Raji (cell line): ENCODE results near the gene EQTN.

Experiments
- POLR2A ChIP-seq: IDR thresholded peaks from 2 replicates; pipeline ENCODE4 v1.6.1; 2011; ENCODE audit warnings: low read depth, low read length, control low read depth; ENCODE audit not compliant: insufficient read depth

The EQTN gene

GRCh38 chr9:27297050-27297449 is at the start of gene EQTN:
EQTN (minus strand) TSS chr9:27297150; CDS start chr9:27297055, 95 bp downstream.
- no peak for TF ChIP-seq POLR2A

GRCh38 chr9:27344776-27345175 is 47.8 kb upstream of the EQTN start:
- TF ChIP-seq POLR2A = no peak

GRCh38 chr9:27341545-27342294 is 44.8 kb upstream of the EQTN start:
- TF ChIP-seq POLR2A = no peak

GRCh38 chr9:27340961-27341511 is 44.1 kb upstream of the EQTN start:
- TF ChIP-seq POLR2A = no peak

GRCh38 chr9:27340285-27340674 is 43.3 kb upstream of the EQTN start:
- no peak for TF ChIP-seq POLR2A

- TF ChIP-seq POLR2A = no peak
These were observed 42.8 kb upstream of the EQTN start for GRCh38 chr9:27339661-27340284.

GRCh38 chr9:27338527-27338903 is 41.6 kb upstream of the EQTN start:
- no peak for TF ChIP-seq POLR2A

- TF ChIP-seq POLR2A = no peak
These were observed 41.0 kb upstream of the EQTN start for GRCh38 chr9:27337833-27338526.

- no peak for TF ChIP-seq POLR2A
These were observed 40.3 kb upstream of the EQTN start for GRCh38 chr9:27337236-27337635.

- no peak for TF ChIP-seq POLR2A
These were observed 39.9 kb upstream of the EQTN start for GRCh38 chr9:27336829-27337228.

GRCh38 chr9:27336126-27336525 is 39.2 kb upstream of the EQTN start:
- TF ChIP-seq POLR2A = no peak

- no peak for TF ChIP-seq POLR2A
These were observed 38.1 kb upstream of the EQTN start for GRCh38 chr9:27335075-27335474.

- TF ChIP-seq POLR2A = no peak
These were observed 36.5 kb upstream of the EQTN start for GRCh38 chr9:27333241-27334052.

- no peak for TF ChIP-seq POLR2A
These were observed 34.4 kb upstream of the EQTN start for GRCh38 chr9:27331393-27331792.

GRCh38 chr9:27329291-27329690 is 32.3 kb upstream of the EQTN start:
- TF ChIP-seq POLR2A = no peak
